Right cardiac atrium (tissue), 5 donors: ENCODE measurements around the gene ZNF692. TPM values are rescaled to one million over a fixed set of nuclear protein-coding genes. Genes with fewer than 3 reads are reported as not detected.

Experiments used
- ATAC-seq, 2 donors: fragments of 200-7000 bp; cut with Tn5 transposase; one replicate each; pipeline versions ENCODE4 v1.8.0 to v1.9.1; 2020; ENCODE audit warnings: moderate library complexity in 2 of 2, mild to moderate bottlenecking in 1 of 2
- DNase-seq, 3 donors: peaks; one replicate each; pipeline ENCODE4 v3.0.0-alpha.2; 2020
- H3K27ac ChIP-seq: one replicate; pipeline ENCODE4 v1.5.1; 2013; ENCODE audit warnings: mild to moderate bottlenecking, low read length, control low read depth, moderate library complexity
- H3K27me3 ChIP-seq: one replicate; pipeline ENCODE4 v1.6.1; 2013; ENCODE audit not compliant: control insufficient read depth, insufficient read depth
- H3K4me1 ChIP-seq: one replicate; pipeline ENCODE4 v1.6.1; 2013; ENCODE audit warnings: low read length; ENCODE audit not compliant: control insufficient read depth, insufficient read depth
- H3K4me3 ChIP-seq: one replicate; pipeline ENCODE4 v1.5.1; 2013; ENCODE audit warnings: low read length, control low read depth
- H3K9me3 ChIP-seq: one replicate; pipeline ENCODE4 v1.6.1; 2013; ENCODE audit warnings: low read length; ENCODE audit not compliant: control insufficient read depth
- WGBS: extraction: QIAGEN DNeasy Blood & Tissue Kit; methylation state at CpG from one replicate; pipeline ENCODE4 v1.1.7; 2013; 5-methylcytosine and 5-hydroxymethylcytosine counted together
- intact Hi-C, 4 donors: fragments of 100-400 bp; cut with DNase I; formaldehyde crosslinking; loops; one replicate each; pipeline versions ENCODE4 v1.11.0 to v1.14.0; 2022 to 2023
- microRNA-seq, 2 donors: library from miRNA; unstranded; fragments of <30 nt; microRNA quantifications; one replicate each; pipeline ENCODE4 v1.2.0, GENCODE V29; 2020 to 2021
- polyA plus RNA-seq: library from polyadenylated mRNA; stranded (reverse); fragments of 200-250 nt; gene quantifications from one replicate; pipeline ENCODE4 v1.2.3, GENCODE V29; 2013
- total RNA-seq, 4 donors: library from RNA; stranded (reverse); fragmentation: NEBNext Ultra II Directional; extraction: Animal tissue kit (Norgen Biotek cat#: 25700); gene quantifications; one replicate each; pipeline ENCODE4 v1.2.1, GENCODE V29; 2021
- donor health status: healthy with polysubstance abuse.
- donor health status: DM: no; HTN: yes; CAD: no.
- donor health status: DM: no; HTN: no; CAD: no.
- donor health status: DM: no; HTN: yes; CAD: no; lungs with severe emphysema.
- donor health status: DM: yes; HTN: yes; CAD: no.

Gene ZNF692
- total and polyA plus RNA-seq, 5 donors = 12.8 to 27.2 (median 20.6) TPM

GRCh38 chr1:248802454-248802853 lies 56.4 kb downstream of the ZNF692 start:
- DNase-seq = no peak
- Histone ChIP-seq H3K4me1 (peaks cover 2% of the 10 kb centered on the region), H3K9me3 (no peaks in the 10 kb centered on the region), H3K27me3 (no peaks in the 10 kb centered on the region), H3K27ac (no peak overlapping the region), H3K4me3 (no peak overlapping the region)
- intact Hi-C loops = no loop called here
- WGBS = 82% methylated on average over 6 of the region's 6 CpGs
- ATAC-seq = no peak

- Histone ChIP-seq H3K27ac (no peak overlapping the region), H3K27me3 (no peaks in the 10 kb centered on the region), H3K9me3 (no peaks in the 10 kb centered on the region), H3K4me1 (peaks cover 2% of the 10 kb centered on the region), H3K4me3 (no peak overlapping the region)
- WGBS = 71% methylated on average over 3 of the region's 3 CpGs
- DNase-seq (no peak), ATAC-seq (no peak)
- intact Hi-C loops = no loop called here
Observed at GRCh38 chr1:248800459-248800858, 58.4 kb downstream of the ZNF692 start.

Small RNA genes lying within 50 kb of the gene (microRNA-seq; reads per million reads assigned to microRNA genes)
- 8.0 to 9.3 reads per million in 2 donors for gene MIR3124

Other genes with a start within 250 kb of the ZNF692 start
- not detected for gene OR2T11, start 224.0 kb downstream of the ZNF692 start, total RNA-seq
- gene OR2T11, start 224.0 kb downstream of the ZNF692 start, polyA plus RNA-seq = not detected
- gene OR2T35, start 213.8 kb downstream of the ZNF692 start, total RNA-seq = not detected
- gene OR2T35, start 213.8 kb downstream of the ZNF692 start, polyA plus RNA-seq = not detected
- not detected for gene OR2T27, start 203.6 kb downstream of the ZNF692 start, total RNA-seq
- gene OR2T27, start 203.6 kb downstream of the ZNF692 start, polyA plus RNA-seq = not detected
- gene OR14I1, start 156.3 kb downstream of the ZNF692 start, total RNA-seq = not detected
- not detected for gene OR14I1, start 156.3 kb downstream of the ZNF692 start, polyA plus RNA-seq
- gene LYPD8, start 103.3 kb downstream of the ZNF692 start, total RNA-seq = not detected
- gene LYPD8, start 103.3 kb downstream of the ZNF692 start, polyA plus RNA-seq = not detected
- 10 to 100 TPM; 15.3 to 20.8 (median 18.0) TPM for gene SH3BP5L, start 33.2 kb downstream of the ZNF692 start, total RNA-seq
- gene SH3BP5L, start 33.2 kb downstream of the ZNF692 start, polyA plus RNA-seq = 18.0 TPM
- 10 to 100 TPM; 34.6 to 52.7 (median 40.5) TPM for gene ZNF672, start 20.9 kb downstream of the ZNF692 start, total RNA-seq
- gene ZNF672, start 20.9 kb downstream of the ZNF692 start, polyA plus RNA-seq = 29.3 TPM
- 1 to 10 TPM; 2.6 to 3.8 (median 2.7) TPM for gene PGBD2, start 47.1 kb upstream of the ZNF692 start, total RNA-seq
- 2.9 TPM for gene PGBD2, start 47.1 kb upstream of the ZNF692 start, polyA plus RNA-seq